PC-3 (cell line): ENCODE results near the gene FBXL13.

Experiments
- EZH2 ChIP-seq: fragments of 300-600 bp; sonication (generic); IDR thresholded peaks from one replicate; pipeline ENCODE4 v1.6.1; 2017; ENCODE audit warnings: antibody characterized with exemption, mild to moderate bottlenecking, low read length; ENCODE audit not compliant: unreplicated experiment
- EZH2phosphoT487 ChIP-seq: fragments of 300-600 bp; sonication (generic); IDR thresholded peaks from 2 replicates; pipeline ENCODE4 v1.6.1; 2018; ENCODE audit warnings: mild to moderate bottlenecking, antibody characterized with exemption, low read length, borderline replicate concordance
- TF ChIP-seq, protein P1 (sequence below): fragments of 300-600 bp; sonication (generic); conservative IDR thresholded peaks from 2 replicates; pipeline ENCODE4 v1.5.1; 2017; ENCODE audit warnings: antibody characterized with exemption, low read depth, mild to moderate bottlenecking, low read length

DNA sequence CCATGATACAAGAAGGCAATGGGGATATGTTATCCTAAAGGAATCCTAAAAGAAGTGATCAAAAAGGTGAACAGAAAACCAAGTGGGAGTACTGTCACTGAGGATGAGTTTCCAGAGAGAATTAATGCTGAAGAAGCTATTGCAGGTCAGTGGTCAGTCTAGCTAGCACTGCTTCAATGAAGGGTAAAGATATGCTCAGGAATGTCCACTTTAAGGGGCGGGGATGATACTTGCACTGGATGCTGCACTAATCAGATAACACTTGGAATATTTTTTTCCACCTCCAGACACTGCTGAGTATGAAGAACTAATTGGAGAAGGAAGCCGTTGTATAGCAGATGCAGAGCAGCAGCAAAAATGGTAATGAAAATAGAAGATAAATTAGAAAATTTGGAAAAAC, 86.5 kb downstream of the FBXL13 start:
- TF ChIP-seq, protein P1, sequence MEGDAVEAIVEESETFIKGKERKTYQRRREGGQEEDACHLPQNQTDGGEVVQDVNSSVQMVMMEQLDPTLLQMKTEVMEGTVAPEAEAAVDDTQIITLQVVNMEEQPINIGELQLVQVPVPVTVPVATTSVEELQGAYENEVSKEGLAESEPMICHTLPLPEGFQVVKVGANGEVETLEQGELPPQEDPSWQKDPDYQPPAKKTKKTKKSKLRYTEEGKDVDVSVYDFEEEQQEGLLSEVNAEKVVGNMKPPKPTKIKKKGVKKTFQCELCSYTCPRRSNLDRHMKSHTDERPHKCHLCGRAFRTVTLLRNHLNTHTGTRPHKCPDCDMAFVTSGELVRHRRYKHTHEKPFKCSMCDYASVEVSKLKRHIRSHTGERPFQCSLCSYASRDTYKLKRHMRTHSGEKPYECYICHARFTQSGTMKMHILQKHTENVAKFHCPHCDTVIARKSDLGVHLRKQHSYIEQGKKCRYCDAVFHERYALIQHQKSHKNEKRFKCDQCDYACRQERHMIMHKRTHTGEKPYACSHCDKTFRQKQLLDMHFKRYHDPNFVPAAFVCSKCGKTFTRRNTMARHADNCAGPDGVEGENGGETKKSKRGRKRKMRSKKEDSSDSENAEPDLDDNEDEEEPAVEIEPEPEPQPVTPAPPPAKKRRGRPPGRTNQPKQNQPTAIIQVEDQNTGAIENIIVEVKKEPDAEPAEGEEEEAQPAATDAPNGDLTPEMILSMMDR, result no peak
- TF ChIP-seq EZH2 (no peak), EZH2phosphoT487 (no peak)
